Measurements from ENCODE around the gene DDX41.

DNA sequence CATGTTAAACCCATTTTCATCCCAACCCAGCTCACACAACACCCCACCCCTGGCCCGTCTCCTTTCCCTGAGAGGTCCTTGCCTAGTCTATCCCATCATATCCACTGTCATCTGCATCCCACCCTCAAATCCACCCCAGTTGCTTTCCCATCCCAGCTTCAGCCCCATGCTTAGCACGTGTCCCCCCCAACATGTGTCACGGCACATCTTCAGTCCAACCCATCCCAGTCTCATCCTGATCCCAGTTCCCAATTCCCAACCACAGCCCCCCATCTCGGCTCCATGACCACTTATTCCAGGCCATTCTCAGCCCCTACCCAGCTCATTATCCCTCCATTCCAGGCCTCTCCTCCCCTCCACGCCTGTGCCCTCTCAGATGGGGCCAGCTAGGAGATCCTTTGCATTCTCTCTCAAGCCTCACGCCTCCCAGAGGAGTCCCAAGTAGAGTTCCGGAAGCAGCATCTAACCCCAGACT lies 42.7 kb downstream of the DDX41 start:
- TF ChIP-seq ATF1 (CRISPR knock-in tag; IDR thresholded peaks at IDR 0.05) (no peak), NR2C2 (CRISPR knock-in tag; IDR thresholded peaks at IDR 0.05) (no peak), HMGA2 (CRISPR knock-in tag; IDR thresholded peaks at IDR 0.05) (no peak), ETV6 (CRISPR knock-in tag; IDR thresholded peaks at IDR 0.05) (no peak)
- TF ChIP-seq, protein P1, sequence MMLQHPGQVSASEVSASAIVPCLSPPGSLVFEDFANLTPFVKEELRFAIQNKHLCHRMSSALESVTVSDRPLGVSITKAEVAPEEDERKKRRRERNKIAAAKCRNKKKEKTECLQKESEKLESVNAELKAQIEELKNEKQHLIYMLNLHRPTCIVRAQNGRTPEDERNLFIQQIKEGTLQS (CRISPR knock-in tag; conservative IDR thresholded peaks at IDR 0.05), result no peak
- TF ChIP-seq, protein P2, sequence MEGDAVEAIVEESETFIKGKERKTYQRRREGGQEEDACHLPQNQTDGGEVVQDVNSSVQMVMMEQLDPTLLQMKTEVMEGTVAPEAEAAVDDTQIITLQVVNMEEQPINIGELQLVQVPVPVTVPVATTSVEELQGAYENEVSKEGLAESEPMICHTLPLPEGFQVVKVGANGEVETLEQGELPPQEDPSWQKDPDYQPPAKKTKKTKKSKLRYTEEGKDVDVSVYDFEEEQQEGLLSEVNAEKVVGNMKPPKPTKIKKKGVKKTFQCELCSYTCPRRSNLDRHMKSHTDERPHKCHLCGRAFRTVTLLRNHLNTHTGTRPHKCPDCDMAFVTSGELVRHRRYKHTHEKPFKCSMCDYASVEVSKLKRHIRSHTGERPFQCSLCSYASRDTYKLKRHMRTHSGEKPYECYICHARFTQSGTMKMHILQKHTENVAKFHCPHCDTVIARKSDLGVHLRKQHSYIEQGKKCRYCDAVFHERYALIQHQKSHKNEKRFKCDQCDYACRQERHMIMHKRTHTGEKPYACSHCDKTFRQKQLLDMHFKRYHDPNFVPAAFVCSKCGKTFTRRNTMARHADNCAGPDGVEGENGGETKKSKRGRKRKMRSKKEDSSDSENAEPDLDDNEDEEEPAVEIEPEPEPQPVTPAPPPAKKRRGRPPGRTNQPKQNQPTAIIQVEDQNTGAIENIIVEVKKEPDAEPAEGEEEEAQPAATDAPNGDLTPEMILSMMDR (IDR thresholded peaks at IDR 0.05), result no peak
- TF ChIP-seq, protein P3, sequence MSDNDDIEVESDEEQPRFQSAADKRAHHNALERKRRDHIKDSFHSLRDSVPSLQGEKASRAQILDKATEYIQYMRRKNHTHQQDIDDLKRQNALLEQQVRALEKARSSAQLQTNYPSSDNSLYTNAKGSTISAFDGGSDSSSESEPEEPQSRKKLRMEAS (CRISPR knock-in tag; IDR thresholded peaks at IDR 0.05), result no peak; the same call in 1 of the 2 replicates
- TF ChIP-seq, protein P4, sequence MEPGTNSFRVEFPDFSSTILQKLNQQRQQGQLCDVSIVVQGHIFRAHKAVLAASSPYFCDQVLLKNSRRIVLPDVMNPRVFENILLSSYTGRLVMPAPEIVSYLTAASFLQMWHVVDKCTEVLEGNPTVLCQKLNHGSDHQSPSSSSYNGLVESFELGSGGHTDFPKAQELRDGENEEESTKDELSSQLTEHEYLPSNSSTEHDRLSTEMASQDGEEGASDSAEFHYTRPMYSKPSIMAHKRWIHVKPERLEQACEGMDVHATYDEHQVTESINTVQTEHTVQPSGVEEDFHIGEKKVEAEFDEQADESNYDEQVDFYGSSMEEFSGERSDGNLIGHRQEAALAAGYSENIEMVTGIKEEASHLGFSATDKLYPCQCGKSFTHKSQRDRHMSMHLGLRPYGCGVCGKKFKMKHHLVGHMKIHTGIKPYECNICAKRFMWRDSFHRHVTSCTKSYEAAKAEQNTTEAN (CRISPR knock-in tag; IDR thresholded peaks at IDR 0.05), result no peak
- TF ChIP-seq, protein P5, sequence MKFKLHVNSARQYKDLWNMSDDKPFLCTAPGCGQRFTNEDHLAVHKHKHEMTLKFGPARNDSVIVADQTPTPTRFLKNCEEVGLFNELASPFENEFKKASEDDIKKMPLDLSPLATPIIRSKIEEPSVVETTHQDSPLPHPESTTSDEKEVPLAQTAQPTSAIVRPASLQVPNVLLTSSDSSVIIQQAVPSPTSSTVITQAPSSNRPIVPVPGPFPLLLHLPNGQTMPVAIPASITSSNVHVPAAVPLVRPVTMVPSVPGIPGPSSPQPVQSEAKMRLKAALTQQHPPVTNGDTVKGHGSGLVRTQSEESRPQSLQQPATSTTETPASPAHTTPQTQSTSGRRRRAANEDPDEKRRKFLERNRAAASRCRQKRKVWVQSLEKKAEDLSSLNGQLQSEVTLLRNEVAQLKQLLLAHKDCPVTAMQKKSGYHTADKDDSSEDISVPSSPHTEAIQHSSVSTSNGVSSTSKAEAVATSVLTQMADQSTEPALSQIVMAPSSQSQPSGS (CRISPR knock-in tag; IDR thresholded peaks at IDR 0.05; ENCODE audit: borderline replicate concordance, low read depth), result no peak

Data from WTC11 (cell line).